Pancreas (tissue), 10 donors: ENCODE data around the gene PARD3. TPM values are rescaled to one million over a fixed set of nuclear protein-coding genes. Genes with fewer than 3 reads are reported as not detected.

Experiments
- ATAC-seq, 4 donors: fragments of 200-7000 bp; cut with Tn5 transposase; one replicate each; pipeline versions ENCODE4 v1.8.0 to v1.9.1; 2020; ENCODE audit warnings: mild to moderate bottlenecking in 4 of 4, moderate library complexity in 4 of 4
- DNase-seq, 6 donors: peaks; one replicate each; pipeline ENCODE4 v3.0.0-alpha.2; 2020
- FAIRE-seq: peaks from 2 replicates; lab custom pipeline; 2012; peaks lifted over from hg19 to GRCh38; lab: Jason Lieb, UNC
- H3K27ac ChIP-seq, 4 donors: fragments of 200-600 bp; sonication (generic); 1 replicate in 3 of 4; 2 replicates in 1 of 4; pipeline versions ENCODE4 v1.5.0 to v1.8.0; 2020
- H3K27me3 ChIP-seq, 4 donors: fragments of 200-600 bp; one replicate each; pipeline ENCODE4 v1.8.0; 2021
- H3K36me3 ChIP-seq, 3 donors: fragments of 200-600 bp; sonication (generic) in 1 of 3; one replicate each; pipeline versions ENCODE4 v1.5.0 to v1.8.0; 2020 to 2021
- H3K4me1 ChIP-seq, 3 donors: fragments of 200-600 bp; one replicate each; pipeline ENCODE4 v1.8.0; 2021
- H3K4me3 ChIP-seq, 4 donors: fragments of 200-600 bp; sonication (generic) in 2 of 4; one replicate each; pipeline versions ENCODE4 v1.5.0 to v1.8.0; 2020 to 2021
- H3K9me3 ChIP-seq, 4 donors: fragments of 200-600 bp; one replicate each; pipeline ENCODE4 v1.8.0; 2021
- CTCF ChIP-seq, 4 donors: fragments of 200-600 bp; sonication (generic) in 3 of 4; IDR thresholded peaks; one replicate each; pipeline versions ENCODE4 v1.5.0 to v1.8.0; 2021; ENCODE audit warnings: antibody characterized with exemption in 4 of 4
- WGBS, 2 donors: extraction: QIAGEN DNeasy Blood & Tissue Kit; methylation state at CpG; one replicate each; pipeline ENCODE4 v1.1.7; 2013; 5-methylcytosine and 5-hydroxymethylcytosine counted together
- intact Hi-C, 3 donors: fragments of 100-400 bp; cut with DNase I; formaldehyde crosslinking; loops; one replicate each; pipeline versions ENCODE4 v1.11.1 to v1.14.2; 2022
- polyA plus RNA-seq, 2 donors: library from polyadenylated mRNA; stranded (reverse); fragments of 200-250 nt; gene quantifications; one replicate each; pipeline ENCODE4 v1.2.3, GENCODE V29; 2013
- total RNA-seq, 6 donors: library from RNA; stranded (reverse); fragmentation: NEBNext Ultra II Directional in 4 of 6; extraction: Animal tissue kit (Norgen Biotek cat#: 25700) in 4 of 6; gene quantifications; one replicate each; pipeline versions ENCODE4 v1.2.1 to v1.2.4, GENCODE V29; 2021 to 2023
- donor health status: healthy with polysubstance abuse.
- donor health status: DM: no; HTN: no; CAD: no; lungs with moderate emphysema.
- donor health status: DM: no; HTN: no; CAD: no.
- donor health status: control.
- donor health status: control.
- donor health status: Bipolar disorder and iron deficiency.
- donor health status: DM: yes; HTN: yes; CAD: no.
- donor health status: DM: no; HTN: no; CAD: no.
- donor health status: DM: no; HTN: no; CAD: no.
- donor health status: DM: yes; HTN: yes; CAD: no.

The PARD3 gene
- total and polyA plus RNA-seq, 8 donors: 12.8 to 32.3 (median 23.4) TPM

GRCh38 chr10:34465678-34466077 is 349.4 kb downstream of the PARD3 start:
- no peak for ATAC-seq
- Histone ChIP-seq H3K27ac (no peak overlapping the region), H3K36me3 (no peaks in the 10 kb centered on the region), H3K27me3 (no peaks in the 10 kb centered on the region), H3K9me3 (no peaks in the 10 kb centered on the region), H3K4me1 (no peaks in the 10 kb centered on the region), H3K4me3 (no peak overlapping the region)
- no peak for DNase-seq
- WGBS, 2 donors: 70 to 75% methylated on average over 3 of the region's 3 CpGs
- TF ChIP-seq CTCF (IDR thresholded peaks at IDR 0.05): no peak
- intact Hi-C loops: no loop called here
- FAIRE-seq: no peak

- Histone ChIP-seq H3K4me3 (no peak overlapping the region), H3K27me3 (no peaks in the 10 kb centered on the region), H3K36me3 (no peaks in the 10 kb centered on the region), H3K9me3 (no peaks in the 10 kb centered on the region), H3K4me1 (no peaks in the 10 kb centered on the region), H3K27ac (no peak overlapping the region)
- DNase-seq (no peak), FAIRE-seq (peak; percentile 59), ATAC-seq (no peak)
- intact Hi-C loops: no loop called here
- TF ChIP-seq CTCF (IDR thresholded peaks at IDR 0.05): no peak
Measured at GRCh38 chr10:34464591-34464990, 350.5 kb downstream of the PARD3 start.

- TF ChIP-seq CTCF (IDR thresholded peaks at IDR 0.05): no peak
- no peak overlapping the region for H3K27ac ChIP-seq
- H3K4me1 ChIP-seq: no peaks in the 10 kb centered on the region
- no peak overlapping the region for H3K4me3 ChIP-seq
- no peaks in the 10 kb centered on the region for H3K27me3 ChIP-seq
- no peak for DNase-seq
- no peaks in the 10 kb centered on the region for H3K9me3 ChIP-seq
- FAIRE-seq: no peak
- intact Hi-C loops: no loop called here
- WGBS, 2 donors: 92 to 93% methylated on average over 3 of the region's 3 CpGs
- H3K36me3 ChIP-seq: no peaks in the 10 kb centered on the region
- no peak for ATAC-seq
Measured at GRCh38 chr10:34464000-34464399, 351.1 kb downstream of the PARD3 start.

- intact Hi-C loops: no loop called here
- H3K36me3 ChIP-seq: no peaks in the 10 kb centered on the region
- FAIRE-seq (no peak), DNase-seq (no peak), ATAC-seq (no peak)
- H3K27me3 ChIP-seq: no peaks in the 10 kb centered on the region
- no peaks in the 10 kb centered on the region for H3K9me3 ChIP-seq
- H3K4me3 ChIP-seq: no peak overlapping the region
- no peak overlapping the region for H3K27ac ChIP-seq
- 85 to 89% methylated on average over 1 of the region's 1 CpG for WGBS, 2 donors
- H3K4me1 ChIP-seq: no peaks in the 10 kb centered on the region
- TF ChIP-seq CTCF (IDR thresholded peaks at IDR 0.05): no peak
Measured at GRCh38 chr10:34462993-34463392, 352.1 kb downstream of the PARD3 start.

GRCh38 chr10:34462056-34462455 is 353.0 kb downstream of the PARD3 start:
- no peak for DNase-seq
- H3K4me3 ChIP-seq: no peak overlapping the region
- no peaks in the 10 kb centered on the region for H3K9me3 ChIP-seq
- intact Hi-C loops: no loop called here
- H3K27ac ChIP-seq: no peak overlapping the region
- 83 to 92% methylated on average over 3 of the region's 3 CpGs for WGBS, 2 donors
- no peaks in the 10 kb centered on the region for H3K4me1 ChIP-seq
- TF ChIP-seq CTCF (IDR thresholded peaks at IDR 0.05): no peak
- no peaks in the 10 kb centered on the region for H3K27me3 ChIP-seq
- FAIRE-seq: peak; percentile 17
- H3K36me3 ChIP-seq: no peaks in the 10 kb centered on the region
- no peak for ATAC-seq
